Activated naive CD4-positive, alpha-beta T cell treated with Interleukin-2 at 50 U/mL for 16 hours (primary cell): ENCODE results near the gene FNIP2.
"Not testable (repeated sequence)": the region's sequence is repeated elsewhere in the genome, so short reads cannot be mapped to it uniquely, and the experiment has no call there.

ENCODE experiments used
- DNase-seq: peaks from one replicate; pipeline ENCODE4 v3.0.0-alpha.2; 2020

The FNIP2 gene

DNA sequence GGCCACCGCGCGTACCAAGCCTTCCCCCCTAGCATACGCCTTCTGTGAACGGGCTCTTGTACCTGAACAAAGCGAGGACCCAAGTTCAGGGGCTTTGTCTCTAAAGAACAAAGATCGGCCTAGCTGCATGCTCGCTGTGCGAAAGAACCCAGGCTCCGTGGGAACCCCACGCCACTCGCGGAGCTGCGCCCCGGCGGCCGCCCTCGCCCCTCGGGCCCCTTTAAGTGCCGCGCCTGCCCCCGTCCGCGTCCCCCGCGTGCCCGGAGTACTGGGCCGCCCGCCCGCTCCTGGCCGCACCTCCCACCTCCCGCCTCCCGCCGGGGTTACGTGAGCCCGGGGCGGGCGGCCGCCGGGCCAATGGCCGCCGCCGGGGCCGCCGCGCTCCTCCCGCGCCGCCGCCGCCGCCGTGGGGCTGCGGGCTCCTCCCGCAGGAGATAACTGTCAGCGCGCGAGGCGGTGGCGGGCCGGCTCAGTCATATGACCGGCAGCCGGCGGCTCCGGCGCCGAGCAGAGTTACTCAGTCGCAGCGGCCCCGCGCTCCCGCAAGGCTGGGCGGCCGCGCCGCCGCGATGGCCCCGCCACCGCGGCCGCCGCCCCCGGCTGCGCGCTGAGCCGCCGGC, at the start of gene FNIP2:
Gene FNIP2, plus strand, starts transcription at position 472 of the 620 bp plus-strand sequence. CDS start 187 bp downstream, outside the sequence.
- DNase-seq, result peak; percentile 69

GRCh38 chr4:158721680-158722079, 47.1 kb upstream of the FNIP2 start:
- no peak for DNase-seq

DNA sequence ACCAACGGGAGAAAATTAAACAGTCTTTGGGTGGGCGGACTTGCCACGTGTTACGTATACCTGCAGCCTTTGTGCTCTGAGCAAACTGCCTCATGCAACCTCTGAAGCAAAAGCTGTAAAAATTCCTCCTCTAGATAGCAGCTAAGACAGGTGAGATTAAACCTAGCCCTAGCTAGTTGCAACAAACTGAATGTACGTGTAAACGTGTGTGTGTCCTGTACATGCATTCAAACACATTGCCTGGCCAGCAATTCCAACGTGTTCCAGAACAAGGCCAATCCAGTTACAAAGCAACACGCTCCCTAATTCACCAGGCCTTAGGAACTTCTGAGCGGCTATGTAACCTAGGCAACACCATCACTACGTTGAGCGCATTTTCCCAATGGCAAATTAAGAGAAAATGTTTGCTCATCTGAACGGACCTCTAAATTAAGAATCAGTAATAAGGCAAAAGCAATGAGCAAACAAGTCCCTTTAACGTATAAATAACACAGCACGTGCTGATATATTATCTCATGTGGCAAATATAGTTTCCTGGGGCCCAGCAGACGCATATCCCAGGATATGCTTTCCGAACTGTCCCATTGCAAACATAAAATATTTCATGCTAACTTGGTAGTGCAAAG, 46.4 kb upstream of the FNIP2 start:
- peak; percentile 9 for DNase-seq

DNA sequence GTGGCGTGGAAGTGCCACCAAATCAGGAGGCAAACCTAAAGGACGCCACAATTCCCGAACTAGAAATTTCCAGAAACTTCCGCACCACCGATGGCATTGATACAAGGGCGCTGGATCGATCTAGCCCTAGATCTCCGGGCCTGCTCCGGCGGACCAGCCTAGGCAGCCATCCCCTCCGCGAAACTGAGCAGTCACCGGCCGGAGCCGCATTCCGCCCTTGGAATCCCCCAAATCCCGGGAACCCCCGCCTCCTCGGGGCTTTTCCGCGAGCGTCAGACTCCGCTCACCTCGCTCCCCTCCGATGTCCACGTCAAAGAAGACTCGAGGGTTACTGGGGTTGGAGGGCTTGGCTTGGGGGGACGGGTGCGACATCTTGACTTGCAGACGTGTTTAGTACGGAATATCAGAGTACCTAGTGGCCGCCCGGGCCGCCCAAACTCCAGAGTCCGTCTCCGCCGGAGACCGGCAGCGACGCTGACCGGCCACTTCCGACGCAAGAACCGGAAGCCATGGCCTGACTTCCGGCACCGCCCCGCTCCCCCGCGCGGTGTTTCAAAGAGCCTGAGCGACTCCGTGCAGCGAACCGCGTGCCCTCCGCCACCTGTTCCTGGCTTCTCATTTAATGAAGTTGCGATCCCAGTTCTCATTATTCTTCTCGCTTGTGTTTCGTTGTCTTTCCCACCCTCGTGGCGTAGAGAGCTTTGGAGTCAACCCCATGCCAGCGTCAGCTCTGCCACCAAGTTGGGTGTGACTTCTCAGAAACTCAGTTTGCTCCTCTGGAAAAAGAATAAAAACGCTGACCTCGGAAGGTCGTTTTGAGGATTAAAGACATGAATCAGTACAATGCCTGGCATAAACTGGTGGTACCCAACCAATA, 45.7 kb upstream of the FNIP2 start, which contains the start of gene PPID:
Gene PPID, minus strand, starts transcription at position 480 of the 877 bp plus-strand sequence. Its CDS starts 108 bp downstream, at position 372.
- peak; percentile 86 for DNase-seq

DNA sequence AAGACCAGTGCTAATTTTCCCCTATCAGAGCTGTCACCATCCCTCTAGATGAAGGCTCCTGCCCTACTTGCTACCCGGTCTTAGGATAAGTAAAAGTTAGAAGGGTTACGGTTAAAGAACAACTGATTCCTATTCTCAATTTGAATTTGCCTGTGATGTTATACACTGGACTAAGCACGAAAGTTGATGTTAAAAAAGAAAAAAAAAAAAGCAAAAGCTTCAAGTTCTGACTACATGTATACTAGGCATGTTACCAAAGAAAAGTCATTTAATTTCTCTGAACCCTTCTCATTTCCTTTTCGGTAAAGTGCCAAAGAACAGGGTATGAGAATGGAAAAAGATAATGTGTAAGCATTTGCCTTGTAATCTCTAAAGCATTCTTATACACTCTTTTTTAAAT, 44.2 kb upstream of the FNIP2 start:
- no peak for DNase-seq

DNA sequence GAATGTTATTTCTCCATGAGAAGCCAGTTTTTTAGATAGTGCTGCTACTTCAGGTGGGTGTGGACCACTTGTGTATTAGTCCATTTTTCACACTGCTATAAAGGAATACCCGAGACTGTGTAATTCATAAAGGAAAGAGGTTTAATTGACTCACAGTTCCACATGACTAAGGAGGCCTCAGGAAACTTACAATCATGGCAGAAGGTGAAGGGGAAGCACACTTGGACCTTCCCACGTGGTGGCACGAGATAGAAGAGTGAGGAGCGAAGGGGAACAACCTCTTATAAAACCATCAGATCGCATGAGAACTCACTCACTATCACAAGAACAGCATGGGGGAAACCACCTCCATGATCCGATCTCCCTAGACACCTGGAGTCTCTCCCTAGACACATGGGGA, 42.2 kb upstream of the FNIP2 start:
- DNase-seq, result no peak

- DNase-seq, result no peak
These were observed 40.6 kb upstream of the FNIP2 start for GRCh38 chr4:158728236-158728635.

DNA sequence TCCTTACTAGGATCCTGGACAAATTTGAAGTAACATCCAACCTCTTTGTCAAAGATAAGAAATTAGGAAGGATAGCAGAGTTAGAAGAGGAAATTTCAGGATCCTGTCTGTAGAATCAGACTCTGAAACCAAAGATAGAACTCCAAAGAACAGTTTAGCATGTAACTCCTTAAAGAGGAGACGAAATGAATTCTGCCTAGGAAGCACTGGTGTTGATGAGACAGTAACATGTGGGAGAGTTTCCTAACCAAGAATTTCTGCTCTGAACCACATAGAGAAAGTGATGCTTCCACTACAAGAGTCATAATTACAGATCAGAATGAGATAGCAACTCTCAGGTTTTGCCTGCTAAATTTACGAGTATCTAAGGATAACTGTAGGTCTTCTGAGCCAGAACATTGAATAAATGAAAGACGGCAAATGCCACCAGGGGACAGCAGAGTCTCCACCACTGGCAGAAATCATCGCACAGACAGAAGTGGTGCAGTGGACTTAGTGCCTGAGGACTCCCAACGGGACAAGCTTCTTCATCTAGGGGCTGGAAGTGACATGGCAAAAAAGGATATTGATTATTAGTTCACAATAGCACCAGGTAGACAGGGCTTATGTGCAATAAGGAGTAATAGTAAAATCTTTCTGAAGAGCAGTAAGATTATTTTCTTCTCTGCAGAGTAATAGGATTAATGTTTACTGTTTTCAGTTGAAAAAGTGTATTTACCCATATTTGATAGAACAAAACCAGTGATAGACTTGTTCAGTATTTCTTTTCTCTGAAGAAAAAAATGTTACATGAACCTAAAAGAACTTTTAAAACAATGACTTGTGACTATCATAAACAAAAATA, 38.9 kb upstream of the FNIP2 start:
- DNase-seq, result peak; percentile 48

GRCh38 chr4:158738866-158739265, 30.0 kb upstream of the FNIP2 start:
- DNase-seq, result no peak

GRCh38 chr4:158739600-158739999, 29.2 kb upstream of the FNIP2 start:
- DNase-seq, result no peak

GRCh38 chr4:158741326-158742021, 27.4 kb upstream of the FNIP2 start:
- DNase-seq, result no peak

GRCh38 chr4:158746537-158746936, 22.3 kb upstream of the FNIP2 start:
- not testable (repeated sequence) for DNase-seq

DNA sequence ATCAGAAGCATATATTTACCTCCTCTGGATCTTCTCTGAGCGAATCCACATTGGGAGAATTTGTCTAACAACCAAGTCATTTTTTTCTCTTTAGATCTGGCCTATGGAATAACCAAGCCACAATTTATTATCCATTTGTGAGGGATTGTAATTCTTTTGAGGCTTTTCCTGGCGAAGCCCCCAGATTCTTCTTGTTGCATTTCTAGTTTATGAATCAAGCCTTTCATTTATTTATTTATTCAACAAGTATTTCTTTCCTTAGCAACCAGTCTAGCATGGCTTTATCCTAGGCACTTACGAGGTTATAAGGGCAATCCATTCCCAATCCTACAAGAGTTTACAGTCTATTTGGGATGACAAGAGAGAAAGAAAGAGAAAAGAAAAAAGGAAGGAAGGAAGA, 18.4 kb upstream of the FNIP2 start:
- DNase-seq, result no peak

DNA sequence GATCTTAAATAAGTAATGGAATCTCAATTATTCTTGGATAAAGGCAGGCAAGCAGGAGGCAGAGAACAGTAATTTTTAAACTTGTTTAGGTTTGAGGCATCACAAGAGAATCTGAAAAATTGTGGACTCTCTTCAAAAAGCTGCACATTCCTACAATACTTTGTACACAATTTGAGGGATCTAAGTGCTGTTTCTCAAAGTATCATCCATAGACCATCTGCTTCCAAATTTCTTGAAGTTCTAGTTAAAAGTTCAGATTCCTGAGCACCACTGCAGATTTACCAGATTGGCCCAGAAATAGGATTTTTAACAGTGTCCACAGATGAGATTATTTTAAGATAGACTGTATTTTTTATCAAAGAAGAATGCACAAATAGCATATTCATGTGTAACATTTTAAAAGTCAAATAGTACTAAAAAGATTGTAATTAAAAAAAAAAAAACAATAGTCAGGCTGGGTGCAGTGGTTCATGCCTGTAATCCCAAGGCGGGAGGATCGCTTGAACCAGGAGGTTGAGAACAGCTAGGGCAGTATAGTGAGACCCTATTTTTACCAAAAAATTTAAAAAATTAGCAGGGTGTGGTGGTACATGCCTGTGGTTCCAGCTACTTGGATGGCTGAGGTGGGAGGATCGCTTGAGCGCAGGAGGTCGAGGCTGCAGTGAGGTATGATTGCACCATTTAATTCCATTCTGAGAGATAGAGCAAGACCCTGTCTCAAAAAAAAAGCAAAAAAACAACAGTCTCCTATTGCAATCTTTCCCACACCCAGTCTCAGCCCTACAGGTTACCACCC, 14.2 kb upstream of the FNIP2 start:
- no peak for DNase-seq

DNA sequence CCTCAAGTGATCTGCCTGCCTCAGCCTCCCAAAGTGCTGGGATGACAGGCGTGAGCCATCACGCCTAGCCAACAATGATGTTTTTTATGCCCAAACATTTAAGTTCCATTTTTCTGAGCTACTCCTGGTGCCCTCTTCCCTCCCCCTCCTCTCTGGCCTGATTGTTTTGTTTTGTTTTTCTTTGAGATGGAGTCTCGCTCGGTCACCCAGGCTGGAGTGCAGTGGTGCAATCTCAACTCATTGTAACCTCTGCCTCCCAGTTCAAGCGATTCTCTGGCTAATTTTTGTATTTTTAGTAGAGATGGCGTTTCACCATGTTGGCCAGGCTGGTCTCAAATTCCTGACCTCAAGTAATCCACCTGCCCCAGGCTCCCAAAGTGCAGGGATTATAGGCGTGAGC, 13.0 kb upstream of the FNIP2 start:
- not testable (repeated sequence) for DNase-seq

GRCh38 chr4:158756588-158756987, 12.2 kb upstream of the FNIP2 start:
- DNase-seq, result no peak

DNA sequence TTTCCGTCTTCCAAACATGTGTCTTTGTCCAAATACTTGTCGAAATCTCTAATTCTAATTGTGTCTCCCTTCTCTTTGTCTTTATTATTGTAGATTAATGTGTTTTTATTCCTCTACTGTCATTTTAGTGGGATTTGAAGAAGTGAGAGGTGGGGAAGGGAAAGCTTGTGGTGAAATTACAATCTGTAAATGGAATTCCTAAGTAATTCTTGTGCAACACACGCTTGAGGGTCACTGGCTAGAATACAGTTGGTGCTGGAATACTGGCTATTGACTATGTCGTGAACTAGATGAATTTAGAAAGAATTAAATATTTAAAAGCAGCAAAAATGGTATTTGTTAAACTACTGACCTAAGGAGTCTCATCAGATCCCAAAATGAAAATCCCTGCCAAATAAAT, 10.7 kb upstream of the FNIP2 start:
- no peak for DNase-seq

DNA sequence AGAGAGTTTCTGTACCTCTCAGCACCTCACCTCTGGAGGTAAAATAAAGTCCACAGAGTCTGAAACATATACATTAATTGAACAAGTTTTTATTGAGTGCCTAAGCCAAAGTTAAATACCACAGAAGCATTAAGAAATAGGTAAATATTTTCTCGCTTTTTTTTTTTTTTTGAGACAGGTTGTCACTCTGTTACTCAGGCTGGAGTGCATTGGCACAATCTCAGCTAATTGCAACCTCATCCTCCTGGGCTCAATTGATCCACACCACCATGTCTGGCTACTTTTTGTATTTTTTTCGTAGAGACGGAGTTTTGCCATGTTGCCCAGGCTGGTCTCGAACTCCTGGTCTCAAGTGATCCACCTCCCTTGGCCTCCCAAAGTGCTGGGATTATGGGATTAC, 10.1 kb upstream of the FNIP2 start:
- DNase-seq, result no peak

DNA sequence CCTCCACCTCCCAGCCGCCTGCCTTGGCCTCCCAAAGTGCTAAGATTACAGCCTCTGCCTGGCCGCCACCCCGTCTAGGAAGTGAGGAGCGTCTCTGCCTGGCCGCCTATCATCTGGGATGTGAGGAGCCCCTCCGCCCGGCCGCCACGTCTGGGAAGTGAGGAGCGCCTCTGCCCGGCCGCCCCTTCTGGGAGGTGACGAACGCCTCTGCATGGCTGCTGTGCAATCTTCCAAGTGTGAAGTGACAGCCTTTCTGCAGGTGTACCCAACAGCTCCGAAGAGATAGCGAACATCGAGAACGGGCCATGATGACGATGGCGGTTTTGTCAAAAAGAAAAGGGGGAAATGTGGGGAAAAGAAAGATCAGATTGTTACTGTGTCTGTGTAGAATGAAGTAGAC, 9.3 kb upstream of the FNIP2 start:
- not testable (repeated sequence) for DNase-seq

- DNase-seq, result no peak
These were observed 8.0 kb upstream of the FNIP2 start for GRCh38 chr4:158760866-158761265.

DNA sequence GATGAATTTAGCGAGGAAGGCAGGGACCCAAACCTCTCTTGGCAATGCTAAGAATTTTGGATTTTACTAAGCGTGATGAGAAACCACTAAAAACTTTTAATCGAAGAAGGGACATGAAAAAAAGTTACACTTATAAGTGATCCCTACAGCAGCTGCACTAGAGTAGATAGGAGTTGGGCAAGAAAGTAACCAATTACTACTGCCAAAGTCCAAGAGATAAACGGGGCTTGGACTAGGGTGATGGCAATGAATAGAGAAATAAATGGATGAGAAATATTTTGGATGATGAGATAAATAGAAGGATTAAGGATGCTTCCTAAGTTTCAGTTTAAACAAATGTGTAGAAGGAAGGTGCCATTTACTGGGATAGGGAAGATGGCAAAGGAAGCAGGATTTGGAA, 6.3 kb upstream of the FNIP2 start:
- no peak for DNase-seq
